Loucy (cell line): Measurements from ENCODE around the gene PPARA.

Source experiments
- H2AFZ ChIP-seq: fragments of 200-600 bp; sonication (generic); 2 replicates; pipeline ENCODE4 v1.6.0; 2016; ENCODE audit warnings: antibody characterized with exemption, mild to moderate bottlenecking, low read length, moderate library complexity
- H3F3A ChIP-seq: fragments of 200-600 bp; 2 replicates; pipeline ENCODE4 v1.6.0; 2016; ENCODE audit warnings: antibody characterized with exemption, low read depth, mild to moderate bottlenecking
- H3K27me3 ChIP-seq: fragments of 200-600 bp; sonication (generic); 2 replicates; pipeline ENCODE4 v1.6.1; 2014; ENCODE audit warnings: low read length, mild to moderate bottlenecking; ENCODE audit not compliant: insufficient read depth, poor library complexity, severe bottlenecking
- H3K36me3 ChIP-seq: fragments of 200-600 bp; sonication (generic); 2 replicates; pipeline ENCODE4 v1.6.1; 2016; ENCODE audit warnings: low read length; ENCODE audit not compliant: insufficient read depth
- H3K4me1 ChIP-seq: fragments of 200-600 bp; sonication (generic); 2 replicates; pipeline ENCODE4 v1.5.1; 2014; ENCODE audit warnings: low read length, mild to moderate bottlenecking; ENCODE audit not compliant: insufficient read depth, poor library complexity, severe bottlenecking
- H3K4me2 ChIP-seq: fragments of 200-600 bp; sonication (generic); 2 replicates; pipeline ENCODE4 v1.6.0; 2014; ENCODE audit warnings: antibody characterized with exemption, low read length, low read depth, mild to moderate bottlenecking; ENCODE audit not compliant: poor library complexity, severe bottlenecking
- H3K4me3 ChIP-seq: fragments of 200-600 bp; sonication (generic); 2 replicates; pipeline ENCODE4 v1.5.1; 2014; ENCODE audit warnings: low read length, mild to moderate bottlenecking, mixed read lengths; ENCODE audit not compliant: poor library complexity, severe bottlenecking
- H3K79me2 ChIP-seq: fragments of 200-600 bp; sonication (generic); 2 replicates; pipeline ENCODE4 v1.6.1; 2014; ENCODE audit warnings: low read length; ENCODE audit not compliant: insufficient read depth
- H3K9ac ChIP-seq: fragments of 200-600 bp; sonication (generic); 2 replicates; pipeline ENCODE4 v1.6.0; 2014; ENCODE audit warnings: mild to moderate bottlenecking, low read depth, low read length, moderate library complexity; ENCODE audit not compliant: poor library complexity, severe bottlenecking
- H3K9me2 ChIP-seq: fragments of 200-600 bp; sonication (generic); replicated peaks from 2 replicates; pipeline ENCODE4 v1.6.1; 2016; ENCODE audit warnings: low read depth, low read length, mixed read lengths
- H3K9me3 ChIP-seq: fragments of 200-600 bp; sonication (generic); 2 replicates; pipeline ENCODE4 v1.6.1; 2014; ENCODE audit warnings: mild to moderate bottlenecking, antibody characterized with exemption, low read length, low read depth; ENCODE audit not compliant: insufficient read depth
- H4K20me1 ChIP-seq: fragments of 200-600 bp; sonication (generic); 2 replicates; pipeline ENCODE4 v1.6.0; 2014; ENCODE audit warnings: antibody characterized with exemption, low read length, mild to moderate bottlenecking; ENCODE audit not compliant: insufficient read depth, poor library complexity, severe bottlenecking
- CTCF ChIP-seq: fragments of 200-600 bp; sonication (generic); conservative IDR thresholded peaks from 2 replicates; pipeline ENCODE4 v1.5.1; 2014; ENCODE audit warnings: mild to moderate bottlenecking, antibody characterized with exemption, low read length
- EZH2phosphoT487 ChIP-seq: fragments of 200-600 bp; IDR thresholded peaks from 2 replicates; pipeline ENCODE4 v1.6.1; 2018; ENCODE audit warnings: antibody characterized with exemption, mild to moderate bottlenecking, moderate library complexity, borderline replicate concordance

PPARA gene

GRCh38 chr22:46224044-46224897 lies 73.9 kb downstream of the PPARA start:
- H3K9me2 ChIP-seq, result no peaks in the 10 kb centered on the region
- H3K27me3 ChIP-seq, result no peaks in the 10 kb centered on the region
- no peak overlapping the region for H3K4me3 ChIP-seq
- H4K20me1 ChIP-seq, result no peaks in the 10 kb centered on the region
- H3K9ac ChIP-seq, result no peak overlapping the region
- H3F3A ChIP-seq, result no peaks in the 10 kb centered on the region; the same call in 1 of the 2 replicates
- no peaks in the 10 kb centered on the region for H3K4me1 ChIP-seq
- H3K36me3 ChIP-seq, result peaks cover 43% of the 10 kb centered on the region; the same call in 1 of the 2 replicates
- no peak overlapping the region for H3K4me2 ChIP-seq
- H2AFZ ChIP-seq, result no peak overlapping the region
- H3K9me3 ChIP-seq, result no peaks in the 10 kb centered on the region
- TF ChIP-seq CTCF (no peak), EZH2phosphoT487 (no peak)
- no peaks in the 10 kb centered on the region for H3K79me2 ChIP-seq

DNA sequence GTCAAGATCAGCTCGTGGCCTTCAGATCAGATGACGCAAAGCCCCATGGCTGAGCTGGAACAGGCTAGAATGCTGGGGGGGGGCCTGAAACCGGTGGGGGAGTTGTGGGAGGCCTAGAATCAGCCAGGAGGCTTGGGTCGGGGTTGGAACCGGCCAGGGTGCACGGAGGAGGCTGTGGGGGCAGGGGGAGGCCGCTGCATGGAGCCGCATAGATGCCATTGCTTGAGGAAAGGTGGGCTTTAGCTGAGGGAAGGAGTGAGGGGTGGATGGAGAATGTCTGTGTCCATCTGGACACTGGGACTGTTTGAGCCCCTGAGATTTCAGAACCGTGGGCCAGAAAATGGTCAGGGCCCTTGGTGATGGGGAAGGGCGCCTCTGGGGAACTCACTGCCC lies 74.6 kb downstream of the PPARA start:
- Histone ChIP-seq H2AFZ (no peak overlapping the region), H3K36me3 (peaks cover 37% of the 10 kb centered on the region; the same call in 1 of the 2 replicates), H3K4me1 (peaks cover 4% of the 10 kb centered on the region), H4K20me1 (no peaks in the 10 kb centered on the region), H3K4me3 (no peak overlapping the region), H3K9me2 (no peaks in the 10 kb centered on the region), H3K9ac (no peak overlapping the region), H3F3A (no peaks in the 10 kb centered on the region; the same call in 1 of the 2 replicates), H3K9me3 (no peaks in the 10 kb centered on the region), H3K4me2 (no peak overlapping the region), H3K27me3 (no peaks in the 10 kb centered on the region), H3K79me2 (no peaks in the 10 kb centered on the region)
- TF ChIP-seq CTCF (no peak), EZH2phosphoT487 (no peak)

- Histone ChIP-seq H3K9ac (no peak overlapping the region), H3K4me1 (peaks cover 11% of the 10 kb centered on the region), H3K9me2 (no peaks in the 10 kb centered on the region), H4K20me1 (no peaks in the 10 kb centered on the region), H3K36me3 (peaks cover 30% of the 10 kb centered on the region; the same call in 1 of the 2 replicates), H2AFZ (no peak overlapping the region), H3K4me3 (no peak overlapping the region), H3K9me3 (no peaks in the 10 kb centered on the region), H3K79me2 (no peaks in the 10 kb centered on the region), H3F3A (no peaks in the 10 kb centered on the region; the same call in 1 of the 2 replicates), H3K4me2 (no peak overlapping the region), H3K27me3 (no peaks in the 10 kb centered on the region)
- TF ChIP-seq CTCF, result no peak
- no peak for TF ChIP-seq EZH2phosphoT487
Measured at GRCh38 chr22:46225631-46226030, 75.3 kb downstream of the PPARA start.
